GM23338 (cell line): ENCODE data around the gene ZFR. TPM values are rescaled to one million over a fixed set of nuclear protein-coding genes. Genes with fewer than 3 reads are reported as not detected.

Source experiments
- ATAC-seq: fragments of 200-7000 bp; cut with Tn5 transposase; 3 replicates; pipeline ENCODE4 v1.9.1; 2020
- DNase-seq: peaks from one replicate; pipeline ENCODE4 v3.0.0-alpha.2; 2015; ENCODE audit warnings: low spot score
- H2AFZ ChIP-seq: fragments of 200-600 bp; sonication (generic); 2 replicates; pipeline ENCODE4 v1.8.0; 2016; ENCODE audit warnings: antibody characterized with exemption, mild to moderate bottlenecking, moderate library complexity
- H3F3A ChIP-seq: fragments of 200-600 bp; sonication (generic); replicated peaks from 2 replicates; pipeline ENCODE4 v1.8.0; 2017; ENCODE audit warnings: antibody characterized with exemption, mixed run types, low read depth
- H3K27ac ChIP-seq: fragments of 200-600 bp; sonication (generic); 2 replicates; pipeline ENCODE4 v1.6.1; 2016; ENCODE audit warnings: low read depth
- H3K27me3 ChIP-seq: fragments of 200-600 bp; sonication (generic); 2 replicates; pipeline ENCODE4 v1.8.0; 2016; ENCODE audit warnings: mild to moderate bottlenecking, mixed run types, moderate library complexity; ENCODE audit not compliant: insufficient read depth
- H3K36me3 ChIP-seq: fragments of 200-600 bp; sonication (generic); 2 replicates; pipeline ENCODE4 v1.8.0; 2016; ENCODE audit warnings: mild to moderate bottlenecking; ENCODE audit not compliant: insufficient read depth
- H3K4me1 ChIP-seq: fragments of 200-600 bp; sonication (generic); 2 replicates; pipeline ENCODE4 v1.8.0; 2016; ENCODE audit warnings: mild to moderate bottlenecking, moderate library complexity; ENCODE audit not compliant: insufficient read depth
- H3K4me2 ChIP-seq: fragments of 200-600 bp; sonication (generic); 2 replicates; pipeline ENCODE4 v1.7.1; 2017; ENCODE audit warnings: mixed run types
- H3K4me3 ChIP-seq: fragments of 200-600 bp; sonication (generic); 2 replicates; pipeline ENCODE4 v1.6.1; 2016; ENCODE audit warnings: mixed run types
- H3K79me2 ChIP-seq: fragments of 200-600 bp; sonication (generic); replicated peaks from 2 replicates; pipeline ENCODE4 v1.8.0; 2017; ENCODE audit warnings: mild to moderate bottlenecking; ENCODE audit not compliant: insufficient read depth
- H3K9me2 ChIP-seq: fragments of 200-600 bp; sonication (generic); 2 replicates; pipeline ENCODE4 v1.8.0; 2017; ENCODE audit not compliant: insufficient read depth
- H4K20me1 ChIP-seq: fragments of 200-600 bp; sonication (generic); replicated peaks from 2 replicates; pipeline ENCODE4 v1.8.0; 2017; ENCODE audit warnings: mild to moderate bottlenecking; ENCODE audit not compliant: insufficient read depth
- H3K27ac Mint-ChIP-seq: 2 replicates; pipeline ENCODE4 v1.8.0; 2020; ENCODE audit warnings: inconsistent platforms, mild to moderate bottlenecking, moderate library complexity, mixed read lengths
- H3K27me3 Mint-ChIP-seq: 3 replicates; pipeline ENCODE4 v1.8.0; 2022; ENCODE audit warnings: low read depth, mild to moderate bottlenecking, moderate library complexity, mixed read lengths, inconsistent platforms; ENCODE audit not compliant: insufficient read depth, poor library complexity
- H3K36me3 Mint-ChIP-seq: 3 replicates; pipeline ENCODE4 v1.8.0; 2021; ENCODE audit warnings: low read depth, mild to moderate bottlenecking, inconsistent platforms, moderate library complexity, mixed read lengths
- H3K4me1 Mint-ChIP-seq: 3 replicates; pipeline ENCODE4 v1.8.0; 2020; ENCODE audit warnings: mild to moderate bottlenecking, inconsistent platforms, mixed read lengths
- H3K4me3 Mint-ChIP-seq: 3 replicates; pipeline ENCODE4 v1.8.0; 2021; ENCODE audit warnings: moderate library complexity, mild to moderate bottlenecking, inconsistent platforms, mixed read lengths
- H3K9me3 Mint-ChIP-seq: 3 replicates; pipeline ENCODE4 v1.8.0; 2020; ENCODE audit warnings: moderate library complexity, mild to moderate bottlenecking, inconsistent platforms, mixed read lengths
- CREB1 ChIP-seq: fragments of 250-450 bp; sonication (Bioruptor Pico); IDR thresholded peaks from 2 replicates; pipeline ENCODE4 v1.5.0; 2020; ENCODE audit warnings: low read depth, mild to moderate bottlenecking, moderate library complexity
- ETS1 ChIP-seq: IDR thresholded peaks from 2 replicates; pipeline ENCODE4 v1.6.1; 2016; ENCODE audit warnings: antibody characterized with exemption
- JUNB ChIP-seq: IDR thresholded peaks from one replicate; pipeline ENCODE4 v1.6.1; 2016; ENCODE audit warnings: antibody characterized with exemption; ENCODE audit not compliant: unreplicated experiment
- NANOG ChIP-seq: IDR thresholded peaks from 2 replicates; pipeline ENCODE4 v1.6.1; 2016; ENCODE audit warnings: antibody characterized with exemption, borderline replicate concordance
- POLR2AphosphoS5 ChIP-seq: IDR thresholded peaks from 2 replicates; pipeline ENCODE4 v1.6.1; 2016; ENCODE audit warnings: antibody characterized with exemption, low read depth
- STAT1 ChIP-seq: IDR thresholded peaks from one replicate; pipeline ENCODE4 v1.6.1; 2016; ENCODE audit warnings: antibody characterized with exemption; ENCODE audit not compliant: unreplicated experiment
- ZNF114 ChIP-seq: fragments of 250-450 bp; sonication (Bioruptor Pico); IDR thresholded peaks from 2 replicates; pipeline ENCODE4 v1.5.0; 2020; ENCODE audit warnings: mild to moderate bottlenecking, moderate library complexity
- ZNF331 ChIP-seq: fragments of 250-450 bp; sonication (Bioruptor Pico); IDR thresholded peaks from 2 replicates; pipeline ENCODE4 v1.5.0; 2020; ENCODE audit warnings: low read depth, mild to moderate bottlenecking, moderate library complexity
- ZNF462 ChIP-seq: fragments of 250-450 bp; sonication (Bioruptor Pico); IDR thresholded peaks from 2 replicates; pipeline ENCODE4 v1.5.0; 2020; ENCODE audit warnings: mild to moderate bottlenecking, moderate library complexity
- polyA plus RNA-seq: library from polyadenylated mRNA; unstranded; fragments of >200 nt; fragmentation: Nextera tagmentation; extraction: Ambion mirVana; gene quantifications from 2 replicates; pipeline ENCODE4 v1.2.1, GENCODE V29; 2016
- total RNA-seq: library from RNA; depleted of rRNA; stranded (reverse); fragments of >200 nt; shearing (Covaris generic); gene quantifications from 2 replicates; pipeline ENCODE4 v1.2.3, GENCODE V29; 2014

Gene ZFR
- total and polyA plus RNA-seq, 2 experiments from 2014 or later: 92.4 to 103 TPM

DNA sequence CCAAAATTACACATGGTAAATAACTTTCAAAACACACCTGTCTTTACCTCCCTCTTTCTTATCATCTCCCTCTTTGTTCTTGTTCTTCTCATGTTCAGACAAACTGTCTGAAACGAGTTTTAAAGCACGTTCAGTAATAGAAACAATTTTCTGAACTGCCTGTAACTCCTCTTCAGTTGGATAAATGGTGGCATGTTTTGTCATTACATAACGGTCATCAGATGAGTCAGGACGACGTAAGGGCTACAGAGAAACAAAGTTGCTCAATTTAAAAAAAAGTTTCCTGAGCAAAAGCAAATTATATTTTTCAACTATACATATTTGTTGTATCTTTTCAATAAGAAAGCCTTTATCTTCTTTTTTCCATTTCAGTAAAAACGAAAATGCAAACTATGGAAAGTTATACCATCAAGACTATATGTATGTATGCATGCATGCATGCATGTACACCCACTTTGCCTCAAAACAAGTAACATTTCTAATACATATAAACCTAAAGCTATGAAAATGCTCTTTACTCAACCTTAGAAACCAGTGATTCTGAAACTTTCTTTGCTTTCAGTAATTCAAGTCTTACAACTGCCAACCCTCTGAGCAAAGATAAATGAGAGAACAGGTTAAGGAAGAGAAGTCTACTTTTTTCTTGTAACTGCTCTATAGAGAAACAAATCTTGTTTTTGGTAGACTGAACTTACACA is 56.0 kb downstream of the ZFR start:
- H3K9me3 Mint-ChIP-seq: no peaks in the 10 kb centered on the region
- Histone ChIP-seq H3K27me3 (no peaks in the 10 kb centered on the region), H3F3A (no peaks in the 10 kb centered on the region), H3K79me2 (no peaks in the 10 kb centered on the region; the same call in 1 of the 2 replicates), H3K9me2 (no peaks in the 10 kb centered on the region), H3K27ac (no peak overlapping the region), H3K4me1 (no peaks in the 10 kb centered on the region), H3K36me3 (peaks cover 52% of the 10 kb centered on the region), H3K4me3 (no peak overlapping the region), H3K4me2 (no peak overlapping the region), H2AFZ (no peak overlapping the region), H4K20me1 (peaks cover 3% of the 10 kb centered on the region; the same call in 1 of the 2 replicates)
- peaks cover 1% of the 10 kb centered on the region for H3K27me3 Mint-ChIP-seq
- H3K36me3 Mint-ChIP-seq: peaks cover 57% of the 10 kb centered on the region
- ATAC-seq (no peak), DNase-seq (no peak)
- H3K4me1 Mint-ChIP-seq: no peaks in the 10 kb centered on the region
- H3K4me3 Mint-ChIP-seq: no peak overlapping the region
- H3K27ac Mint-ChIP-seq: no peak overlapping the region
- TF ChIP-seq STAT1: no peak
- TF ChIP-seq ZNF462 (CRISPR knock-in tag): no peak
- TF ChIP-seq ZNF331 (CRISPR knock-in tag): no peak
- TF ChIP-seq CREB1 (CRISPR knock-in tag): no peak
- TF ChIP-seq POLR2AphosphoS5: no peak
- TF ChIP-seq NANOG: no peak
- TF ChIP-seq JUNB: no peak
- no peak for TF ChIP-seq ZNF114 (CRISPR knock-in tag)
- TF ChIP-seq ETS1: no peak
